ENCODE results near the gene C1QB.

GRCh38 chr1:22666412-22666811 lies 13.4 kb downstream of the C1QB start:
- TF ChIP-seq POLR2A (IDR thresholded peaks at IDR 0.05) (no peak), CTCF (IDR thresholded peaks at IDR 0.05) (no peak)

Data from right lobe of liver (tissue), 4 donors.